Upper lobe of right lung (tissue), 1 donor: ENCODE measurements around the gene RAB6A. TPM values are rescaled to one million over a fixed set of nuclear protein-coding genes. Genes with fewer than 3 reads are reported as not detected.

Source experiments
- ATAC-seq: fragments of 200-7000 bp; cut with Tn5 transposase; one replicate; pipeline ENCODE4 v1.9.1; 2020; ENCODE audit warnings: mild to moderate bottlenecking, moderate library complexity
- DNase-seq: peaks from one replicate; pipeline ENCODE4 v3.0.0-alpha.2; 2020
- H3K27ac ChIP-seq: fragments of 200-600 bp; one replicate; pipeline ENCODE4 v1.8.0; 2022
- H3K27me3 ChIP-seq: fragments of 200-600 bp; one replicate; pipeline ENCODE4 v1.8.0; 2022; ENCODE audit warnings: mild to moderate bottlenecking
- H3K36me3 ChIP-seq: fragments of 200-600 bp; one replicate; pipeline ENCODE4 v1.8.0; 2022
- H3K4me1 ChIP-seq: fragments of 200-600 bp; one replicate; pipeline ENCODE4 v1.8.0; 2022
- H3K4me3 ChIP-seq: fragments of 200-600 bp; one replicate; pipeline ENCODE4 v1.8.0; 2022; ENCODE audit warnings: mild to moderate bottlenecking
- H3K9me3 ChIP-seq: fragments of 200-600 bp; one replicate; pipeline ENCODE4 v1.8.0; 2022
- intact Hi-C: fragments of 100-400 bp; cut with DNase I; formaldehyde crosslinking; loops from one replicate; pipeline ENCODE4 v1.11.0; 2022
- total RNA-seq: library from RNA; stranded (reverse); fragmentation: NEBNext Ultra II Directional; extraction: Animal tissue kit (Norgen Biotek cat#: 25700); gene quantifications from one replicate; pipeline ENCODE4 v1.2.1, GENCODE V29; 2021
- TF ChIP-seq, protein P1 (sequence below): fragments of 200-600 bp; IDR thresholded peaks from one replicate; pipeline ENCODE4 v1.8.0; 2022; ENCODE audit warnings: antibody characterized with exemption
- donor health status: DM: no; HTN: yes; CAD: no; lungs with severe emphysema.

Gene RAB6A
- total RNA-seq, 1 donor from 2014 or later, result 137 TPM

DNA sequence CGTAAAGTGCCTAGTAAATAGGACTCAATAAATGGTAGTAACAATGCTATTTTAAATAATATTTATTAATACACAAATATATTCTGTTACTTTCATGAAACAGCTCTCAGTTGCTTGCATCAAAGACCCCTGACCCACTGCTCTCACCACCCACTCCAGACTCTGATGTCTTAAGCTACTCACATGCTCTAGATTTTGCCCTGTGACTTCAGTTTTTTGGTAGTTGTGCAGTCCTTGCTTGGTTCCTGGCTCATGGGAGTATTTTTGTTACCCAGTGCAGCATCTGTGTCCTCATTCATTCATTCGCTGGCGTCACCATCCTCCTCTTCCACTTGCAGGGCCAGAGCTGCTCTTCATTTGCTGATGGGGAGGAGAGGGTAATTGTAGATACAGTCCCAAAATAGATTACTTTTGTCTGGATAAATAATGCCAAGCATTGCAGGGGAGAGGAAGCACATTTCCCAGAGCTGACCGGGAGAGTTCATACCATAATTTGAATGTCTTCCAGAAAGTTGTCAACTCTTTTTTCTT is 39.5 kb upstream of the RAB6A start:
- Histone ChIP-seq H3K4me3 (no peak overlapping the region), H3K9me3 (no peaks in the 10 kb centered on the region), H3K27me3 (no peaks in the 10 kb centered on the region), H3K27ac (no peak overlapping the region), H3K4me1 (no peaks in the 10 kb centered on the region), H3K36me3 (no peaks in the 10 kb centered on the region)
- ATAC-seq (no peak), DNase-seq (no peak)
- intact Hi-C loops, result no loop called here
- TF ChIP-seq, protein P1, sequence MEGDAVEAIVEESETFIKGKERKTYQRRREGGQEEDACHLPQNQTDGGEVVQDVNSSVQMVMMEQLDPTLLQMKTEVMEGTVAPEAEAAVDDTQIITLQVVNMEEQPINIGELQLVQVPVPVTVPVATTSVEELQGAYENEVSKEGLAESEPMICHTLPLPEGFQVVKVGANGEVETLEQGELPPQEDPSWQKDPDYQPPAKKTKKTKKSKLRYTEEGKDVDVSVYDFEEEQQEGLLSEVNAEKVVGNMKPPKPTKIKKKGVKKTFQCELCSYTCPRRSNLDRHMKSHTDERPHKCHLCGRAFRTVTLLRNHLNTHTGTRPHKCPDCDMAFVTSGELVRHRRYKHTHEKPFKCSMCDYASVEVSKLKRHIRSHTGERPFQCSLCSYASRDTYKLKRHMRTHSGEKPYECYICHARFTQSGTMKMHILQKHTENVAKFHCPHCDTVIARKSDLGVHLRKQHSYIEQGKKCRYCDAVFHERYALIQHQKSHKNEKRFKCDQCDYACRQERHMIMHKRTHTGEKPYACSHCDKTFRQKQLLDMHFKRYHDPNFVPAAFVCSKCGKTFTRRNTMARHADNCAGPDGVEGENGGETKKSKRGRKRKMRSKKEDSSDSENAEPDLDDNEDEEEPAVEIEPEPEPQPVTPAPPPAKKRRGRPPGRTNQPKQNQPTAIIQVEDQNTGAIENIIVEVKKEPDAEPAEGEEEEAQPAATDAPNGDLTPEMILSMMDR, result no peak

DNA sequence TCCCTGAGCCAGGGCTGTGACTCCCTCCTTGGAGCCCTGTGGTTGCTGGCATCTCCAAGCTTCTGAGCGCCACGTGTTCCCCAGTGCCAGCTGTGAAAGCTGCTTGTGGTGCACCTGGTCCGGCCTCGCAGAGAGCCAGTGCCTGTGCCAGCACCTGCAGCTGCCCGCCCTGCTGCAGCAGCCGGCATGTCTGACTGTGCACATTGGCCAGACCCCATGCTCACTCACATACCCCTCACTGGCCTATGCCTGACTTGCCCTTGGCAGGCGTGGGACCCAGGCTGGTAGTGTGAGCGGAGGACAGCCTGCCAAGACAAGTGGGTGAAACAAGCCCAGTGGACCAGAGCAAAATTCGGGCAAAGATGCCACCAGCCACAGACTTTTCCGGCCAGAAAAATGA is 36.6 kb upstream of the RAB6A start:
- Histone ChIP-seq H3K4me3 (no peak overlapping the region), H3K27ac (no peak overlapping the region), H3K9me3 (no peaks in the 10 kb centered on the region), H3K27me3 (no peaks in the 10 kb centered on the region), H3K36me3 (no peaks in the 10 kb centered on the region), H3K4me1 (no peaks in the 10 kb centered on the region)
- ATAC-seq (peak; percentile 34), DNase-seq (no peak)
- intact Hi-C loops, result no loop called here
- TF ChIP-seq, protein P1, result no peak

DNA sequence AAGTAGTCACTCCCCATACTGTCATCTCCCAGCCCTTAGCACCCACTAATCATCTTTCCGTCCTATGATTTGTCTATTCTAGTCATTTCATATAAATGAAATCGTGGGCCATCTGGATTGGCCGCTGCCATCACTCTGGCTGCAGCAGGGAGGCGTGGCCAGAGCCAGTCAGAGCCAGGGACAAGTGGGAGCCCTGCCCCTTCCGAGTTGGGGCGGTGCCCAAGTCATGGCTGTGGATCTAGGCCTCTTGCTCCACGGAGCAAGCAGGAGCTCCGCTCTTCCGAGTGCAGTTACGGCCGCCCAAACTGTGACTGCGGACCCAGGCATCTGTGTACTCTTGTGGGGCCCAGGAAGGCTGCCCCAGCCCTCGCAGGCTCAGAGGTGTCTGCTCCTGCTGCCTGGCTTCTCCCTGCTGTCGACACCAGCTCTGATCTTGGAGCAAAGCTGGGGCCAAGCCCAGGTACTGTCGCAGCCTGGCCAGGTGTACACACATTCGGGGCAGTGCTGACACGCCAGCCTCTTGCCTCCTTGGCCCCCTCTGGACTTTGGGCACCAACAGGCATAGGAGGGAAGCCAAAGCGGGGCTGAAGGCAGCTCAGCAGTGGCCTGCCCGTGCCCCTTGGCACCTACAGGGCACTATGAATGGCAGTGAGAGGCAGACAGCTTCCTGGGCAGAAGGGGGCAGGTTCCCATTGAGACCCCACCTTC is 35.2 kb upstream of the RAB6A start:
- DNase-seq (no peak), ATAC-seq (peak; percentile 31)
- TF ChIP-seq, protein P1, result no peak
- H3K36me3 ChIP-seq, result peaks cover 3% of the 10 kb centered on the region
- H3K27me3 ChIP-seq, result no peaks in the 10 kb centered on the region
- no peak overlapping the region for H3K4me3 ChIP-seq
- no peak overlapping the region for H3K27ac ChIP-seq
- no peaks in the 10 kb centered on the region for H3K9me3 ChIP-seq
- intact Hi-C loops, result no loop called here
- H3K4me1 ChIP-seq, result no peaks in the 10 kb centered on the region

DNA sequence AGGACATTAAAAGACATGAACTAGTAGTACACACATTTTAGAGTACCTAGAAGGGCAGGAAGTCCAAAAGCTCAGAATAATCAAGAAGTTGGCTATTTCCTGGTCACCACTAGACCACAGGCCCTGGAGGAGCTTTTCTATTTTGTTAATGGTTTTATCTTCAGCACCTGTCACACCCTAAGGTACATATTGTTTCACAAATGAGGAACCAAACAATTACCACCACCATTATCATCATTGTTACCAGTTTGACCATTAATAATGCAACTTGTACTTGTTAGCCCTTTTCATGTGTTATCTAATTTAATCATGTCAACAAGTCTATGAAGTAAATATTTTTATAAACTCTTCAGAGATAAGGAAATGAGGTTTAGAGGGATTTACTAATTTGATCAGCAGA is 31.7 kb upstream of the RAB6A start:
- Histone ChIP-seq H3K27me3 (no peaks in the 10 kb centered on the region), H3K4me1 (peaks cover 8% of the 10 kb centered on the region), H3K9me3 (no peaks in the 10 kb centered on the region), H3K4me3 (no peak overlapping the region), H3K36me3 (peaks cover 3% of the 10 kb centered on the region), H3K27ac (no peak overlapping the region)
- DNase-seq (no peak), ATAC-seq (no peak)
- intact Hi-C loops, result no loop called here
- TF ChIP-seq, protein P1, result no peak

DNA sequence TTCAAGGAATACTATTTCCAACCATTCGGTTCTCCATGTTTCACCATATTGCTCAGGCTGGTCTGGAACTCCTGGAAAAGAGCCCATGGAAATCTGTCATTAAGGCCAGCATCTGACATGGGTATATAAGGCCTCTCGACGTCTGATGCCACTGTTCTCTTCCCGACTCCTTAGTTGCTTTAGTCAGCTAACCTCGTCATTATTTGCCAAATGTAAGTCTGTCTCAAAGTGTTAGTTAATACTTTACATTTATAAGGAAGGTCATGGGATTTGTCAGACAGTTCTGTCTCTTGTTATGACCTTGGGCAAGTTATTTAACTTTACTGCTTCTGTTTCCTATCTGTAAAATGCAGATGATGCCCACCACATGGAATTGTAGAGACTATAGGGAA is 28.4 kb upstream of the RAB6A start:
- H3K27ac ChIP-seq, result peak overlapping the region; percentile 12
- DNase-seq, result no peak

More for the DNA sequence above, 28.4 kb upstream of the RAB6A start:
- no peak overlapping the region for H3K4me3 ChIP-seq
- ATAC-seq, result no peak
- no peaks in the 10 kb centered on the region for H3K27me3 ChIP-seq
- TF ChIP-seq, protein P1, result no peak
- H3K9me3 ChIP-seq, result no peaks in the 10 kb centered on the region
- H3K4me1 ChIP-seq, result peaks cover 8% of the 10 kb centered on the region
- H3K36me3 ChIP-seq, result peaks cover 3% of the 10 kb centered on the region
- intact Hi-C loops, result no loop called here
